HEK293 (cell line): Measurements from ENCODE around the gene VAT1.

Source experiments
- CTCF ChIA-PET: fragments of 350-600 bp; formaldehyde crosslinking; extraction: SDS; loops from one replicate; lab custom pipeline; 2021; ENCODE audit warnings: antibody characterized with exemption; lab: Yijun Ruan, JAX
- POLR2A ChIA-PET: fragments of 300-600 bp; formaldehyde crosslinking; extraction: SDS; loops from one replicate; lab custom pipeline; 2020; ENCODE audit warnings: antibody characterized with exemption, inconsistent platforms; lab: Yijun Ruan, JAX
- H3K27ac ChIP-seq: fragments of 200-500 bp; sonication (Bioruptor generic); 2 replicates; pipeline ENCODE4 v1.5.1; 2014; ENCODE audit warnings: low read depth, low read length, control low read depth, inconsistent platforms; ENCODE audit errors: extremely low read depth
- H3K36me3 ChIP-seq, 2 experiments: fragments of 200-500 bp in 1 of 2; sonication (Bioruptor generic) in 1 of 2; 1 replicate in 1 of 2; 2 replicates in 1 of 2; pipeline ENCODE4 v1.5.1; 2014 to 2017; ENCODE audit warnings: inconsistent platforms in 2 of 2, low read length in 2 of 2; ENCODE audit not compliant: control insufficient read depth in 2 of 2, insufficient read depth in 1 of 2
- H3K4me1 ChIP-seq: fragments of 200-500 bp; sonication (Bioruptor generic); 2 replicates; pipeline ENCODE4 v1.5.1; 2014; ENCODE audit warnings: mild to moderate bottlenecking, low read length, inconsistent platforms; ENCODE audit not compliant: control insufficient read depth, insufficient read depth
- H3K4me3 ChIP-seq: 2 replicates; pipeline ENCODE4 v1.5.1; 2011; ENCODE audit warnings: low read depth, mild to moderate bottlenecking, control low read depth, low read length, moderate library complexity
- H3K9me3 ChIP-seq: fragments of 200-500 bp; sonication (Bioruptor generic); 2 replicates; pipeline ENCODE4 v1.5.1; 2014; ENCODE audit warnings: low read depth, low read length, inconsistent platforms; ENCODE audit not compliant: control insufficient read depth, insufficient read depth
- EGR2 ChIP-seq: fragments of 450-650 bp; formaldehyde crosslinking; IDR thresholded peaks from 2 replicates; pipeline ENCODE4 v1.5.1; 2016; ENCODE audit warnings: low read depth, missing biosample characterization, missing genetic modification characterization
- GLI4 ChIP-seq: fragments of 450-650 bp; formaldehyde crosslinking; IDR thresholded peaks from 2 replicates; pipeline ENCODE4 v1.5.1; 2016; ENCODE audit warnings: missing biosample characterization, missing genetic modification characterization
- HIC1 ChIP-seq: fragments of 450-650 bp; formaldehyde crosslinking; IDR thresholded peaks from 2 replicates; pipeline ENCODE4 v1.5.1; 2016; ENCODE audit warnings: missing biosample characterization, missing genetic modification characterization
- HOXA7 ChIP-seq: sonication (generic); formaldehyde crosslinking; IDR thresholded peaks from 2 replicates; pipeline ENCODE4 v1.8.1; 2022; ENCODE audit warnings: missing genetic modification reagents, borderline replicate concordance
- HOXC10 ChIP-seq: sonication (generic); formaldehyde crosslinking; IDR thresholded peaks from 2 replicates; pipeline ENCODE4 v1.8.1; 2023; ENCODE audit warnings: mild to moderate bottlenecking, missing genetic modification reagents
- KLF7 ChIP-seq: fragments of 450-650 bp; formaldehyde crosslinking; IDR thresholded peaks from 2 replicates; pipeline ENCODE4 v1.5.1; 2016; ENCODE audit warnings: missing biosample characterization, missing genetic modification characterization, borderline replicate concordance
- PATZ1 ChIP-seq: fragments of 450-650 bp; formaldehyde crosslinking; IDR thresholded peaks from 2 replicates; pipeline ENCODE4 v1.5.1; 2016; ENCODE audit warnings: missing biosample characterization, missing genetic modification characterization
- YY1 ChIP-seq: fragments of 450-650 bp; formaldehyde crosslinking; IDR thresholded peaks from 2 replicates; pipeline ENCODE4 v1.5.1; 2018; ENCODE audit warnings: missing biosample characterization, missing genetic modification characterization
- ZBTB10 ChIP-seq: fragments of 450-650 bp; formaldehyde crosslinking; IDR thresholded peaks from 2 replicates; pipeline ENCODE4 v1.5.1; 2016; ENCODE audit warnings: missing biosample characterization, missing genetic modification characterization
- ZBTB21 ChIP-seq: fragments of 450-650 bp; formaldehyde crosslinking; IDR thresholded peaks from 2 replicates; pipeline ENCODE4 v1.5.1; 2017; ENCODE audit warnings: missing biosample characterization, missing genetic modification characterization
- ZBTB26 ChIP-seq: fragments of 450-650 bp; formaldehyde crosslinking; optimal IDR thresholded peaks from 2 replicates; pipeline ENCODE3; 2016; ENCODE audit warnings: missing biosample characterization, mild to moderate bottlenecking, missing genetic modification characterization
- ZFHX2 ChIP-seq: fragments of 450-650 bp; formaldehyde crosslinking; conservative IDR thresholded peaks from 2 replicates; pipeline ENCODE4 v1.5.1; 2016; ENCODE audit warnings: missing biosample characterization, missing genetic modification characterization
- ZFP37 ChIP-seq: fragments of 450-650 bp; formaldehyde crosslinking; IDR thresholded peaks from 2 replicates; pipeline ENCODE4 v1.5.1; 2016; ENCODE audit warnings: missing biosample characterization, missing genetic modification characterization
- ZNF112 ChIP-seq: fragments of 450-650 bp; formaldehyde crosslinking; IDR thresholded peaks from 2 replicates; pipeline ENCODE4 v1.5.0; 2017; ENCODE audit warnings: missing biosample characterization, missing genetic modification characterization
- ZNF155 ChIP-seq: fragments of 450-650 bp; formaldehyde crosslinking; IDR thresholded peaks from 2 replicates; pipeline ENCODE4 v1.5.1; 2016; ENCODE audit warnings: missing biosample characterization, missing genetic modification characterization
- ZNF174 ChIP-seq: fragments of 450-650 bp; formaldehyde crosslinking; IDR thresholded peaks from 2 replicates; pipeline ENCODE4 v1.5.0; 2017; ENCODE audit warnings: missing biosample characterization, mild to moderate bottlenecking, missing genetic modification characterization
- ZNF18 ChIP-seq: fragments of 450-650 bp; formaldehyde crosslinking; IDR thresholded peaks from 2 replicates; pipeline ENCODE4 v1.5.1; 2016; ENCODE audit warnings: missing biosample characterization, missing genetic modification characterization
- ZNF248 ChIP-seq: fragments of 450-650 bp; formaldehyde crosslinking; IDR thresholded peaks from 2 replicates; pipeline ENCODE4 v1.5.1; 2017; ENCODE audit warnings: missing biosample characterization, missing genetic modification characterization
- ZNF423 ChIP-seq: fragments of 450-650 bp; formaldehyde crosslinking; IDR thresholded peaks from 2 replicates; pipeline ENCODE4 v1.5.1; 2016; ENCODE audit warnings: missing biosample characterization, missing genetic modification characterization
- ZNF48 ChIP-seq: fragments of 450-650 bp; formaldehyde crosslinking; IDR thresholded peaks from 2 replicates; pipeline ENCODE4 v1.5.1; 2016; ENCODE audit warnings: missing biosample characterization, missing genetic modification characterization
- ZNF561 ChIP-seq: fragments of 450-650 bp; IDR thresholded peaks from 2 replicates; pipeline ENCODE4 v1.5.1; 2018; ENCODE audit warnings: missing biosample characterization, missing genetic modification characterization, borderline replicate concordance
- ZNF585B ChIP-seq: fragments of 450-650 bp; formaldehyde crosslinking; IDR thresholded peaks from 2 replicates; pipeline ENCODE4 v1.5.1; 2016; ENCODE audit warnings: missing biosample characterization, missing genetic modification characterization
- ZNF600 ChIP-seq: fragments of 450-650 bp; formaldehyde crosslinking; IDR thresholded peaks from 2 replicates; pipeline ENCODE4 v1.5.1; 2016; ENCODE audit warnings: missing biosample characterization, missing genetic modification characterization
- ZNF629 ChIP-seq: fragments of 450-650 bp; formaldehyde crosslinking; IDR thresholded peaks from 2 replicates; pipeline ENCODE4 v1.5.1; 2017; ENCODE audit warnings: missing biosample characterization, missing genetic modification characterization
- ZNF654 ChIP-seq: fragments of 450-650 bp; formaldehyde crosslinking; IDR thresholded peaks from 2 replicates; pipeline ENCODE4 v1.5.1; 2016; ENCODE audit warnings: low read depth, missing biosample characterization, missing genetic modification characterization
- ZNF776 ChIP-seq: fragments of 450-650 bp; formaldehyde crosslinking; IDR thresholded peaks from 2 replicates; pipeline ENCODE4 v1.5.0; 2017; ENCODE audit warnings: missing biosample characterization, missing genetic modification characterization, borderline replicate concordance

Gene VAT1

GRCh38 chr17:43025290-43025657, 3.1 kb upstream of the VAT1 start (continued):
- TF ChIP-seq ZBTB26: peak; percentile 47
- TF ChIP-seq ZBTB10 (tag by site-specific recombination): peak; percentile 59
- TF ChIP-seq ZNF48 (tag by site-specific recombination): no peak
- peak; percentile 15; the same call in 1 of the 2 replicates for TF ChIP-seq ZNF423 (tag by site-specific recombination)
- no peak for TF ChIP-seq HOXC10 (CRISPR knock-in tag)
- 0 out of 2 replicates have a peak, but pooled peaks have one; percentile 5 for TF ChIP-seq ZFHX2 (tag by site-specific recombination)
- TF ChIP-seq ZNF112 (tag by site-specific recombination): no peak
- peak; percentile 44; the same call in 1 of the 2 replicates for TF ChIP-seq GLI4 (tag by site-specific recombination)
- no peak for TF ChIP-seq ZNF776 (tag by site-specific recombination)
- TF ChIP-seq ZNF600 (tag by site-specific recombination): peak; percentile 29; the same call in 1 of the 2 replicates
- TF ChIP-seq, all 188 proteins: peak for 22

GRCh38 chr17:43024407-43025289, 2.5 kb upstream of the VAT1 start, which contains the start of gene RND2:
Gene RND2 (plus strand): TSS chr17:43025231. CDS start chr17:43025348, 117 bp downstream.
- Histone ChIP-seq H3K4me3 (peak within 1 kb of the TSS; percentile 52), H3K4me1 (peaks cover 2% of the 10 kb centered on the region), H3K9me3 (no peaks in the 10 kb centered on the region), H3K27ac (peak within 1 kb of the TSS; percentile 62), H3K36me3 (peaks cover 0 to 16% of the 10 kb centered on the region in 2 experiments; a peak in 1 of 3 replicates)
- ChIA-PET CTCF (interaction anchor here (0.6 to 1.7 kb wide), 17 partner anchors 10 to 459 kb away, joined by 3 to 8 read pairs (median 4); partner anchors contain the start of genes DHX8 and IFI35), POLR2A (interaction anchor here (0.7 to 1.4 kb wide), 14 partner anchors 9 to 374 kb away, joined by 3 to 23 read pairs (median 4); partner anchors contain the start of genes ARL4D, IFI35 and RPL27)
- TF ChIP-seq ZBTB21 (peak; percentile 92), ZNF18 (tag by site-specific recombination) (peak; percentile 41; the same call in 1 of the 2 replicates), PATZ1 (peak; percentile 96), ZNF654 (tag by site-specific recombination) (peak; percentile 89), ZNF561 (tag by site-specific recombination) (peak; percentile 88; the same call in 1 of the 2 replicates), KLF7 (tag by site-specific recombination) (no peak; the same call in 1 of the 2 replicates), HOXA7 (CRISPR knock-in tag) (no peak), HIC1 (tag by site-specific recombination) (peak; percentile 84), ZNF155 (no peak), ZNF629 (peak; percentile 96), ZFP37 (tag by site-specific recombination) (peak; percentile 67; the same call in 1 of the 2 replicates), ZNF248 (tag by site-specific recombination) (no peak), YY1 (0 out of 2 replicates have a peak, but pooled peaks have one; percentile 13), ZNF174 (no peak), EGR2 (tag by site-specific recombination) (peak; percentile 39; the same call in 1 of the 2 replicates), ZNF585B (tag by site-specific recombination) (no peak)
